ENCODE data around the gene C3orf22.
"Not testable (repeated sequence)": the region's sequence is repeated elsewhere in the genome, so short reads cannot be mapped to it uniquely, and the experiment has no call there.

The C3orf22 gene

GRCh38 chr3:126541628-126542339 is 16.9 kb downstream of the C3orf22 start:
- DNase-seq = no peak

GRCh38 chr3:126540951-126541627 is 17.6 kb downstream of the C3orf22 start:
- no peak for DNase-seq

- DNase-seq = no peak
Observed at GRCh38 chr3:126540342-126540849, 18.3 kb downstream of the C3orf22 start.

GRCh38 chr3:126539558-126540250 is 19.0 kb downstream of the C3orf22 start:
- no peak for DNase-seq

- no peak for DNase-seq
Observed at GRCh38 chr3:126538966-126539365, 19.8 kb downstream of the C3orf22 start.

GRCh38 chr3:126538316-126538715 is 20.4 kb downstream of the C3orf22 start:
- no peak for DNase-seq

- DNase-seq = no peak
Observed at GRCh38 chr3:126537730-126538281, 20.9 kb downstream of the C3orf22 start.

GRCh38 chr3:126537116-126537729 is 21.5 kb downstream of the C3orf22 start:
- no peak for DNase-seq

GRCh38 chr3:126536126-126536525 is 22.6 kb downstream of the C3orf22 start:
- no peak for DNase-seq

GRCh38 chr3:126535636-126536035 is 23.1 kb downstream of the C3orf22 start:
- DNase-seq = no peak

- not testable (repeated sequence) for DNase-seq
Observed at GRCh38 chr3:126534716-126535115, 24.0 kb downstream of the C3orf22 start.

- DNase-seq = no peak
Observed at GRCh38 chr3:126533506-126533905, 25.2 kb downstream of the C3orf22 start.

GRCh38 chr3:126531051-126531330 is 27.7 kb downstream of the C3orf22 start:
- DNase-seq = no peak

- no peak for DNase-seq
Observed at GRCh38 chr3:126530171-126531050, 28.3 kb downstream of the C3orf22 start.

- no peak for DNase-seq
Observed at GRCh38 chr3:126529585-126530170, 29.1 kb downstream of the C3orf22 start.

- DNase-seq = no peak
Observed at GRCh38 chr3:126528800-126529541, 29.8 kb downstream of the C3orf22 start.

GRCh38 chr3:126528419-126528799 is 30.3 kb downstream of the C3orf22 start:
- DNase-seq = no peak

GRCh38 chr3:126527455-126528211 is 31.1 kb downstream of the C3orf22 start:
- DNase-seq = no peak

- no peak for DNase-seq
Observed at GRCh38 chr3:126527006-126527405, 31.7 kb downstream of the C3orf22 start.

- no peak for DNase-seq
Observed at GRCh38 chr3:126526668-126527005, 32.1 kb downstream of the C3orf22 start.
